ENCODE results near the gene GMDS. TPM values are rescaled to one million over a fixed set of nuclear protein-coding genes. Genes with fewer than 3 reads are reported as not detected.

GMDS gene
- polyA plus RNA-seq, 1 experiment: 7.1 TPM

- ChIA-PET CTCF (interaction anchor here (1.5 to 3.2 kb wide), 3 partner anchors 10 to 21 kb away, joined by 3 to 12 read pairs (median 5); no protein-coding TSS in a partner anchor), POLR2A (no interaction called here)
- Histone ChIP-seq H3K4me3 (ENCODE audit: low read depth, low read length) (no peak overlapping the region), H3K36me3 (ENCODE audit: control insufficient read depth, insufficient read depth, low read length) (no peaks in the 10 kb centered on the region), H3K27me3 (ENCODE audit: control insufficient read depth, insufficient read depth, low read length) (no peaks in the 10 kb centered on the region)
- DNase-seq (ENCODE audit: low read depth): no peak
- no peak for TF ChIP-seq CTCF (IDR thresholded peaks at IDR 0.05; ENCODE audit: insufficient read depth, low read depth, low read length)
Measured at GRCh38 chr6:2183246-2183645, 62.2 kb downstream of the GMDS start.

- H3K27me3 ChIP-seq (ENCODE audit: control insufficient read depth, insufficient read depth, low read length): no peaks in the 10 kb centered on the region
- no peaks in the 10 kb centered on the region for H3K36me3 ChIP-seq (ENCODE audit: control insufficient read depth, insufficient read depth, low read length)
- no peak for TF ChIP-seq CTCF (IDR thresholded peaks at IDR 0.05; ENCODE audit: insufficient read depth, low read depth, low read length)
- ChIA-PET CTCF (interaction anchor here (1.0 to 3.2 kb wide), 3 partner anchors 11 to 43 kb away, joined by 3 to 12 read pairs (median 5); no protein-coding TSS in a partner anchor), POLR2A (no interaction called here)
- DNase-seq (ENCODE audit: low read depth): no peak
- H3K4me3 ChIP-seq (ENCODE audit: low read depth, low read length): no peak overlapping the region
Measured at GRCh38 chr6:2182251-2182650, 63.2 kb downstream of the GMDS start.

- H3K27me3 ChIP-seq (ENCODE audit: control insufficient read depth, insufficient read depth, low read length): no peaks in the 10 kb centered on the region
- H3K36me3 ChIP-seq (ENCODE audit: control insufficient read depth, insufficient read depth, low read length): no peaks in the 10 kb centered on the region
- no peak overlapping the region for H3K4me3 ChIP-seq (ENCODE audit: low read depth, low read length)
- ChIA-PET CTCF (interaction anchor here (1.0 to 3.2 kb wide), 2 partner anchors 11 to 42 kb away, joined by 3 to 12 read pairs; no protein-coding TSS in a partner anchor), POLR2A (no interaction called here)
- no peak for TF ChIP-seq CTCF (IDR thresholded peaks at IDR 0.05; ENCODE audit: insufficient read depth, low read depth, low read length)
- DNase-seq (ENCODE audit: low read depth): no peak
Measured at GRCh38 chr6:2181567-2181966, 63.8 kb downstream of the GMDS start.

GRCh38 chr6:2179950-2180349 is 65.5 kb downstream of the GMDS start:
- DNase-seq (ENCODE audit: low read depth): no peak
- TF ChIP-seq CTCF (IDR thresholded peaks at IDR 0.05; ENCODE audit: insufficient read depth, low read depth, low read length): no peak
- Histone ChIP-seq H3K27me3 (ENCODE audit: control insufficient read depth, insufficient read depth, low read length) (no peaks in the 10 kb centered on the region), H3K36me3 (ENCODE audit: control insufficient read depth, insufficient read depth, low read length) (no peaks in the 10 kb centered on the region), H3K4me3 (ENCODE audit: low read depth, low read length) (no peak overlapping the region)
- POLR2A ChIA-PET: no interaction called here
- CTCF ChIA-PET: interaction anchor here (1.0 kb wide), 1 partner anchor 12 kb away, joined by 3 read pairs; no protein-coding TSS in a partner anchor

- TF ChIP-seq CTCF (IDR thresholded peaks at IDR 0.05; ENCODE audit: insufficient read depth, low read depth, low read length): no peak
- CTCF ChIA-PET: no interaction called here
- DNase-seq (ENCODE audit: low read depth): no peak
- H3K4me3 ChIP-seq (ENCODE audit: low read depth, low read length): no peak overlapping the region
- no peaks in the 10 kb centered on the region for H3K27me3 ChIP-seq (ENCODE audit: control insufficient read depth, insufficient read depth, low read length)
- H3K36me3 ChIP-seq (ENCODE audit: control insufficient read depth, insufficient read depth, low read length): no peaks in the 10 kb centered on the region
- POLR2A ChIA-PET: no interaction called here
Measured at GRCh38 chr6:2179241-2179640, 66.2 kb downstream of the GMDS start.

Measured in BJ (cell line).